A549 treated with CORT108297 at 1 μM for 4 hours (cell line): Measurements from ENCODE around the gene RHEB. TPM values are rescaled to one million over a fixed set of nuclear protein-coding genes. Genes with fewer than 3 reads are reported as not detected.

Experiments used
- total RNA-seq: library from RNA; stranded (reverse); fragments of 200-300 nt; extraction: Qiagen RNA extraction; gene quantifications from 5 replicates; pipeline ENCODE4 v1.2.3, GENCODE V29; 2022

The RHEB gene, protein sequence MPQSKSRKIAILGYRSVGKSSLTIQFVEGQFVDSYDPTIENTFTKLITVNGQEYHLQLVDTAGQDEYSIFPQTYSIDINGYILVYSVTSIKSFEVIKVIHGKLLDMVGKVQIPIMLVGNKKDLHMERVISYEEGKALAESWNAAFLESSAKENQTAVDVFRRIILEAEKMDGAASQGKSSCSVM
- 112 to 163 TPM (median 149 TPM) in 5 replicates for total RNA-seq

DNA sequence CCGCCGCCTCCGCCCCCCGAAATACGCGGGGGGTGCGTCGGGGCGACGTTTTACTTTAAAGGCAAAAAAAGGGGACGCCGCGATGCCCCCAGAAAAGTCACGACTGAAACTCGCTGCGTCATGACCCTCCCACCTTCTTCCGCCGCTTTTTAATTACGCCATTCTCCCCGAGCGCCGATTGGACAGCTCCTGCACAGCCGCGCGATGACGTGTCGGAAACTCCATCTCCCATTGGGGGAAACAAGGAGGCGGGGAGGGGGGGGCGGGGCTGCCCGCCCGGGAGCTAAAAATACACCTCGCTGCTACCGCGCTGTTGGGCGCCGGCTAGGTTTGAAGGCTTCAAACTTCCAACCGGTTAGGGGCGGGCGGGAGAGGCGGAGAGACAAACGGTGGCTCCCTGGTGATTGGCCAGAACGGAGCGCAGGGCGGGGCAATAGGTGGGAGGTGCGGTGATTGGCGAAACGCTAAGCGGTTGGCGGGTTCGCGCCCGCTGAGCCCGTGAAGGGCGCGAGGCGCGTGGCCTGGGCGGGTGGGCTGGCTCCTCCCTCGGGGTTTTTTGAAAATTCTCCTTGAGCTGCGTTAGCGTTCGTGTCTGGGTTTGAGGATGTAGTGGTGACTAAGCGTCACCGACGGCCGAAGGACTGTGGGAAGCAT lies at the start of gene RHEB:
Gene RHEB (minus strand): TSS at position 131 of the 654 bp plus-strand sequence. CDS start 384 bp downstream, outside the sequence.

DNA sequence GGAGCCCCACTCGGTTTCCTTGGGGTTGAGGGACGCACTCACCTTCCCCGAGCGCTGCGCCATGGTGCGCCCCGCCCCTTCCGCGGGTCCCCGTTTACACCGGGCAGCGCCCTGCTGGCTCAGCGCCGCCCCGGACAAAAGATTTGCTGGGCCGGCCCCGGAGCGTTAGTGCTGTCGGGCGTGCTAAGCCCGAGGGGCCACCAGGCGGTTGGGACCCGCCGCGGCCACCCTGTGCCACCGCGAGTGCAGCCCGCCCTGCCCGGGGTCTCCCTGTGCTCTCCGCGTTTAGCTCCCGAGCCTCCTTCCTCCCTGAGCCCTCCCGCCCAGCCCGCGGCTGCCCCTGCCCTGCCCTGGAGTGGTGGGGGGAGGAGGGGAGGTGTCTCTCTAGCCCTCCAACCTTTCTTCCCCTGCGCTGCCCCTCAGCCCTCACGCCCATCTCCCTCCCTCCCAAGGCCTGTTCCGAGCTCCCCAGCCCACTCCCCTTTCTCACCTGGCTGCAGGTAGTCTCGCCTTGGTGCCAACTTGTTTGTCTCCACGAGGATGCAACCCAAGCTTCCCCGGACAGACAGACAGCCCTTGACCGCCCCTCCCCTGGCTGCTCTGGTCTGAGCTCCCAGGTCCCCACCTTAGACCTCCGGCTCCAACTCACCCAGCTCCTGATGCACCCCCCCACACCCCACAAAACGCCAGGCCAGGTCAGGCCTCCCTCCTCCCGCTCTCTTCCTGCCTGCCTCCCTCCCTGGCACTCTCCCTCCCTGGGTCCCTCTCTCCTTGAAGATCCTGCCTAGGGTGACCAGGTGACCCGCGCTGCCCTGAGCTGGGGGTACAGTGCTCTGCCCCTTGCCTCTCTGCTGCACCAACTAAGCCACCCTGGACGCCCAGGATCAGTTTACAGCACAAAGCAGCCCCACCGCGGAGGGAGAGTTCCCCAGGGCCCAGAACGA lies 79.6 kb downstream of the RHEB start, which contains the start of gene CRYGN:
Gene CRYGN (minus strand): TSS at position 287 of the 944 bp plus-strand sequence. CDS start 224 bp downstream, at position 63.

Other genes starting within 250 kb of the RHEB start
- gene NUB1, start 178.1 kb downstream of the RHEB start, total RNA-seq: 34.3 to 49.5 TPM (median 37.0 TPM) in 5 replicates
- 0.13 to 0.38 TPM (median 0.17 TPM) in 5 replicates for gene WDR86, start 109.9 kb downstream of the RHEB start, total RNA-seq
- gene CRYGN, start 79.8 kb downstream of the RHEB start, total RNA-seq: not detected in 5 replicates